Coronary artery (tissue), 2 donors: Measurements from ENCODE around the gene SLC52A1.

Experiments used
- DNase-seq: peaks from one replicate; pipeline ENCODE4 v3.0.0-alpha.2; 2017; ENCODE audit warnings: low spot score
- H3K27ac ChIP-seq, 2 donors: fragments of 200-600 bp; sonication (generic); one replicate each; pipeline ENCODE4 v1.5.1; 2016 to 2019
- H3K4me3 ChIP-seq: fragments of 200-600 bp; sonication (generic); 2 replicates; pipeline ENCODE4 v1.5.1; 2016; ENCODE audit warnings: mild to moderate bottlenecking, moderate library complexity
- TF ChIP-seq, protein P1 (sequence below): fragments of 200-600 bp; sonication (generic); IDR thresholded peaks from one replicate; pipeline ENCODE4 v1.5.1; 2019; ENCODE audit warnings: antibody characterized with exemption

Gene SLC52A1

GRCh38 chr17:4987767-4988567 is 47.3 kb downstream of the SLC52A1 start:
- DNase-seq = peak; percentile 75
- TF ChIP-seq, protein P1, sequence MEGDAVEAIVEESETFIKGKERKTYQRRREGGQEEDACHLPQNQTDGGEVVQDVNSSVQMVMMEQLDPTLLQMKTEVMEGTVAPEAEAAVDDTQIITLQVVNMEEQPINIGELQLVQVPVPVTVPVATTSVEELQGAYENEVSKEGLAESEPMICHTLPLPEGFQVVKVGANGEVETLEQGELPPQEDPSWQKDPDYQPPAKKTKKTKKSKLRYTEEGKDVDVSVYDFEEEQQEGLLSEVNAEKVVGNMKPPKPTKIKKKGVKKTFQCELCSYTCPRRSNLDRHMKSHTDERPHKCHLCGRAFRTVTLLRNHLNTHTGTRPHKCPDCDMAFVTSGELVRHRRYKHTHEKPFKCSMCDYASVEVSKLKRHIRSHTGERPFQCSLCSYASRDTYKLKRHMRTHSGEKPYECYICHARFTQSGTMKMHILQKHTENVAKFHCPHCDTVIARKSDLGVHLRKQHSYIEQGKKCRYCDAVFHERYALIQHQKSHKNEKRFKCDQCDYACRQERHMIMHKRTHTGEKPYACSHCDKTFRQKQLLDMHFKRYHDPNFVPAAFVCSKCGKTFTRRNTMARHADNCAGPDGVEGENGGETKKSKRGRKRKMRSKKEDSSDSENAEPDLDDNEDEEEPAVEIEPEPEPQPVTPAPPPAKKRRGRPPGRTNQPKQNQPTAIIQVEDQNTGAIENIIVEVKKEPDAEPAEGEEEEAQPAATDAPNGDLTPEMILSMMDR = no peak
- H3K27ac ChIP-seq = peak overlapping the region; percentile 86 to 98
- peak overlapping the region; percentile 99 for H3K4me3 ChIP-seq

DNA sequence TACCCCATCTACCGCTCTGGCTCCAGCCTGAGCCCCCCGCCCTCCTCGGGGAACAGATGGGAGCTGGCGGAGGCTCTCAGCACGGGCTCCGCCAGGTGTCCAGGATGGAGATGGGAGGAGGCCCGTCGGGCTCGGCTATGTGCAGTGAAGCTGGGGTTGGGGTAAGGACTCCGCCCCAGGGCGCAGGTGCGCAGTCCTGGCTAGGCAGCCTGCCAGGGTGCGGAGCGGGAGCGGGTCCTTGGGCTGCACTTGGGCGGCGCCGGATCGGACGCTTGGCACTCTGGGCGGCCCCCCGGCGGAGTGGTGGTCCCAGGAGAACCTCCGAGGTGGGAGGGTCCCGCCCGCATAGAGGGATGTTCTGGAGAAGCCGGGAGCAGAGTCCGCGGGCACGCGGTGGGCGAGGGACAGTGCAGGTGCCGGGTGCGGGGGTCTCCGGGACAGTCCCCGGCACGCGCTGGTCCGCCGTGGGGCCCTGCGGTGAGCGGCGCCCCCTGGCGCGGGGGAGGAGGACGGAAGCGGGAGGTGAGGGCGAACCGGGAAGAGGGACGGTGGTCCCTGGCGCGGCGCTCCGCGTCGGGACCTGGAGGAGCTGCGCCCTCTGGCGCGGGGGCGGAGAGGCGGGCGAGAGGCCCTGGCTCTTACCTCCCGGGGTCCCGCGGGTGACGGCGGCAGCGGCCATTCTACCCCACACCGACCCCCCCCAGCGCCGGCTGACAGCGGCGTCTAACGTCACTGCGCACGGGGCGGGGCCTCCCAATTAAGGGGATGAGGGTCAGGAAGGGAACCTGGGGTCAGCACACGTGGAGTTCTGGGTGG is 48.1 kb downstream of the SLC52A1 start, which contains the start of gene CAMTA2:
Gene CAMTA2, minus strand, starts transcription at position 725 of the 816 bp plus-strand sequence. CDS start 1,453 bp downstream, outside the sequence.
- H3K27ac ChIP-seq = peak within 1 kb of the TSS; percentile 86 to 98
- peak; percentile 94 for DNase-seq
- TF ChIP-seq, protein P1 = peak; percentile 88
- H3K4me3 ChIP-seq = peak within 1 kb of the TSS; percentile 99

GRCh38 chr17:4986403-4986802 is 48.8 kb downstream of the SLC52A1 start:
- peak overlapping the region; percentile 99 for H3K4me3 ChIP-seq
- TF ChIP-seq, protein P1 = no peak
- DNase-seq = no peak
- peak overlapping the region; percentile 86 to 98 for H3K27ac ChIP-seq
